Neural progenitor cell (in vitro differentiated cells): ENCODE data around the gene NOXA1. TPM values are rescaled to one million over a fixed set of nuclear protein-coding genes. Genes with fewer than 3 reads are reported as not detected.

ENCODE experiments used
- DNase-seq: peaks from one replicate; pipeline ENCODE4 v3.0.0-alpha.2; 2016; ENCODE audit warnings: low spot score
- H2AFZ ChIP-seq: fragments of 200-600 bp; sonication (generic); replicated peaks from 2 replicates; pipeline ENCODE4 v1.6.1; 2016; ENCODE audit warnings: antibody characterized with exemption
- H3F3A ChIP-seq: fragments of 200-600 bp; sonication (generic); 2 replicates; pipeline ENCODE4 v1.6.1; 2016; ENCODE audit warnings: antibody characterized with exemption, low read depth
- H3K27ac ChIP-seq: fragments of 200-600 bp; sonication (generic); 2 replicates; pipeline ENCODE4 v1.5.1; 2016; ENCODE audit warnings: mild to moderate bottlenecking
- H3K27me3 ChIP-seq: fragments of 200-600 bp; sonication (generic); 2 replicates; pipeline ENCODE4 v1.6.1; 2016; ENCODE audit warnings: mild to moderate bottlenecking, moderate library complexity
- H3K36me3 ChIP-seq: fragments of 200-600 bp; sonication (generic); 2 replicates; pipeline ENCODE4 v1.5.1; 2016
- H3K4me1 ChIP-seq: fragments of 200-600 bp; sonication (generic); 2 replicates; pipeline ENCODE4 v1.6.1; 2016; ENCODE audit warnings: mixed run types
- H3K4me2 ChIP-seq: fragments of 200-600 bp; sonication (generic); 2 replicates; pipeline ENCODE4 v1.6.1; 2016
- H3K4me3 ChIP-seq: fragments of 200-600 bp; sonication (generic); 2 replicates; pipeline ENCODE4 v1.5.1; 2016
- H3K79me2 ChIP-seq: fragments of 200-600 bp; sonication (generic); 2 replicates; pipeline ENCODE4 v1.6.1; 2016; ENCODE audit warnings: low read depth
- H3K9ac ChIP-seq: fragments of 200-600 bp; sonication (generic); 2 replicates; pipeline ENCODE4 v1.6.1; 2016
- H3K9me3 ChIP-seq: fragments of 200-600 bp; sonication (generic); 2 replicates; pipeline ENCODE4 v1.5.1; 2016; ENCODE audit warnings: low read depth
- H4K20me1 ChIP-seq: fragments of 200-600 bp; sonication (generic); 2 replicates; pipeline ENCODE4 v1.6.1; 2016; ENCODE audit warnings: low read depth
- H3K27ac Mint-ChIP-seq: 3 replicates; pipeline ENCODE4 v1.8.0; 2021; ENCODE audit warnings: mixed read lengths
- H3K27me3 Mint-ChIP-seq: 2 replicates; pipeline ENCODE4 v1.8.0; 2022; ENCODE audit warnings: low read depth, mild to moderate bottlenecking, inconsistent platforms, moderate library complexity, mixed read lengths; ENCODE audit not compliant: insufficient read depth
- H3K36me3 Mint-ChIP-seq: 3 replicates; pipeline ENCODE4 v1.8.0; 2021; ENCODE audit warnings: mixed read lengths
- H3K4me1 Mint-ChIP-seq: 3 replicates; pipeline ENCODE4 v1.8.0; 2021; ENCODE audit warnings: mixed read lengths
- H3K4me3 Mint-ChIP-seq: 3 replicates; pipeline ENCODE4 v1.8.0; 2021; ENCODE audit warnings: mild to moderate bottlenecking, moderate library complexity, mixed read lengths
- H3K9me3 Mint-ChIP-seq: 3 replicates; pipeline ENCODE4 v1.8.0; 2020; ENCODE audit warnings: mixed read lengths
- EZH2 ChIP-seq: fragments of 200-600 bp; sonication (generic); IDR thresholded peaks from 2 replicates; pipeline ENCODE4 v1.6.1; 2017; ENCODE audit warnings: antibody characterized with exemption, mild to moderate bottlenecking, moderate library complexity
- EZH2phosphoT487 ChIP-seq: fragments of 200-600 bp; sonication (generic); IDR thresholded peaks from 2 replicates; pipeline ENCODE4 v1.6.1; 2017; ENCODE audit warnings: antibody characterized with exemption
- total RNA-seq: library from RNA; depleted of rRNA; stranded (reverse); fragments of >200 nt; gene quantifications from 2 replicates; pipeline ENCODE4 v1.2.3, GENCODE V29; 2015; ENCODE audit warnings: low replicate concordance
- TF ChIP-seq, protein P1 (sequence below): fragments of 200-600 bp; sonication (generic); IDR thresholded peaks from 2 replicates; pipeline ENCODE4 v1.5.1; 2017; ENCODE audit warnings: antibody characterized with exemption, mild to moderate bottlenecking

Gene NOXA1
- total RNA-seq, 1 donor from 2014 or later, result 0.39 TPM

DNA sequence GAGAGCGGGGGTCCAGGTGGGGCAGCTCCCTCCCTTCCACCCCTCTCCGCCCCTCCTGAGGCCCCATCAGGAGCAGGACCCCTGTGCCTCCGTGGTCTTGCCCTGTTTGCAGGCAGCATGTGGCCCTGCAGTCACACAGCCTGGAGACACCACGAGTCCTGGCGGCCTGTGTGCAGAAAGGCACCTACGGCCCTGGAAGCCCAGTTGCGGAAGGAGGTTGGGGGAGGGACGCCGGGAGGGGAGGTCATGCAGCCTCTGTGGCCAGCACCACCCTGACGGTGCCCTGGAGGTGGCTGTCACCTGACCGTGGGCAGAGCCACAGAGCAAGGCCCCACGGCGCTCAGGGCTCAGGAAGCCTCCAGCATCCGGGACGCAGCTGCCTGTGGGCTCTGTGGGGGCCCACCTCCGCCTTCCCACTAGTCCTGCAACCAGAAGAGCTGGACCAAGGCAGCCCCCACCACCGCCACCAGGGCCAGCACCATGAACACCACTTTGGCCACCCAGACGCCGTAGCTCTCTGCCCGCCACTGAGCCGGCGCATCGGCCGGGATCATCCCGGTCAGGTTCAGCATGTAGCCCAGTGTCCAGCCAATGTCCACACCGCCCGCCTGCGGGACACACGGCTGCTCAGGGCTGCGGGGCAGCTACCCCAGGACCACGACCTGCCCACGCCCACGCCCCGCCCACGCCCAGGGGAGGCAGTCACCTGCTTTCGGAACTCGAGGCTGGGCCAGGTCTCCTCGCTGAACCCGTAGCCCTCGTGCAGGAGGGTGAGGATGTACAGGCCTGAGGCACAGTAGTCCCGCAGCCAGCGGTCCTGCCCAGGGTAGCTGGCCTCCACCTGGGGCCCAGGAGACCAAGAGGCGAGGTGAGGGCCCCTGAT is 11.5 kb downstream of the NOXA1 start:
- no peaks in the 10 kb centered on the region for H3K9me3 ChIP-seq
- H3K4me1 ChIP-seq, result no peaks in the 10 kb centered on the region
- Mint-ChIP-seq H3K4me3 (no peak overlapping the region), H3K27me3 (no peaks in the 10 kb centered on the region), H3K36me3 (no peaks in the 10 kb centered on the region), H3K4me1 (no peaks in the 10 kb centered on the region), H3K9me3 (no peaks in the 10 kb centered on the region), H3K27ac (no peak overlapping the region)
- H3K4me3 ChIP-seq, result no peak overlapping the region
- no peak overlapping the region for H2AFZ ChIP-seq
- H3K27ac ChIP-seq, result no peak overlapping the region
- no peak overlapping the region for H3K9ac ChIP-seq
- no peaks in the 10 kb centered on the region for H3K79me2 ChIP-seq
- no peak for DNase-seq
- H3K27me3 ChIP-seq, result no peaks in the 10 kb centered on the region
- H4K20me1 ChIP-seq, result no peaks in the 10 kb centered on the region
- TF ChIP-seq EZH2 (no peak), EZH2phosphoT487 (no peak)
- TF ChIP-seq, protein P1, sequence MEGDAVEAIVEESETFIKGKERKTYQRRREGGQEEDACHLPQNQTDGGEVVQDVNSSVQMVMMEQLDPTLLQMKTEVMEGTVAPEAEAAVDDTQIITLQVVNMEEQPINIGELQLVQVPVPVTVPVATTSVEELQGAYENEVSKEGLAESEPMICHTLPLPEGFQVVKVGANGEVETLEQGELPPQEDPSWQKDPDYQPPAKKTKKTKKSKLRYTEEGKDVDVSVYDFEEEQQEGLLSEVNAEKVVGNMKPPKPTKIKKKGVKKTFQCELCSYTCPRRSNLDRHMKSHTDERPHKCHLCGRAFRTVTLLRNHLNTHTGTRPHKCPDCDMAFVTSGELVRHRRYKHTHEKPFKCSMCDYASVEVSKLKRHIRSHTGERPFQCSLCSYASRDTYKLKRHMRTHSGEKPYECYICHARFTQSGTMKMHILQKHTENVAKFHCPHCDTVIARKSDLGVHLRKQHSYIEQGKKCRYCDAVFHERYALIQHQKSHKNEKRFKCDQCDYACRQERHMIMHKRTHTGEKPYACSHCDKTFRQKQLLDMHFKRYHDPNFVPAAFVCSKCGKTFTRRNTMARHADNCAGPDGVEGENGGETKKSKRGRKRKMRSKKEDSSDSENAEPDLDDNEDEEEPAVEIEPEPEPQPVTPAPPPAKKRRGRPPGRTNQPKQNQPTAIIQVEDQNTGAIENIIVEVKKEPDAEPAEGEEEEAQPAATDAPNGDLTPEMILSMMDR, result no peak
- H3K36me3 ChIP-seq, result no peaks in the 10 kb centered on the region
- H3F3A ChIP-seq, result no peaks in the 10 kb centered on the region
- H3K4me2 ChIP-seq, result no peak overlapping the region

DNA sequence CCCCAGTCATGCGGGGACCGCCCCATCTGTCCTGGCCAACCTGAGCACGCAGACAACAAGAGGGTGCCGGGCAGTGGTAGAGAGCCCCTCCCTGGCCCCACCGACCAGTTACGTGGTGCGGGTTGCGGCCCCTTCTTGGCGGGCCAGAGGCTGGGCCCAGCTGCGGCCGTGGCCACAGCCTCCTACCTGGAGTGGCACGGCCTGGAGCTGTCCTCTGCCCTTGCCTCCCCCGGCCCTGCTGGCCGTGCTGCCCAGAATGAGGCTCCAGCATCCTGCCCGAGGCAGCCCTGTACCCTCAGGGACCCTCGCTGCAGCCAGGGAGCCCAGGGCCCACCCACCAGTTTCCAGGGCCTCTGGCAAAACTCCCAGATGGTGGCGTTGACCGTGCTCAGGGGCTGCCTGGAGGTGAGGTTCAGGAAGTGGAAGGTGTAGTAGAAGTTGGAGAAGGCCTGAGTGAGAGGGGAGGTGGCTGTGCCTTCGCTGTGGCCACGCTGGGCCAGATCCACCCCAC is 12.2 kb downstream of the NOXA1 start:
- Histone ChIP-seq H2AFZ (no peak overlapping the region), H3K9me3 (no peaks in the 10 kb centered on the region), H3K27ac (no peak overlapping the region), H3F3A (no peaks in the 10 kb centered on the region), H4K20me1 (no peaks in the 10 kb centered on the region), H3K4me1 (no peaks in the 10 kb centered on the region), H3K9ac (no peak overlapping the region), H3K79me2 (no peaks in the 10 kb centered on the region), H3K4me2 (no peak overlapping the region), H3K36me3 (no peaks in the 10 kb centered on the region), H3K27me3 (no peaks in the 10 kb centered on the region), H3K4me3 (no peak overlapping the region)
- DNase-seq, result no peak
- Mint-ChIP-seq H3K4me3 (no peak overlapping the region), H3K36me3 (no peaks in the 10 kb centered on the region), H3K27me3 (no peaks in the 10 kb centered on the region), H3K27ac (no peak overlapping the region), H3K4me1 (no peaks in the 10 kb centered on the region), H3K9me3 (no peaks in the 10 kb centered on the region)
- TF ChIP-seq EZH2 (no peak), EZH2phosphoT487 (no peak)
- TF ChIP-seq, protein P1, result no peak

DNA sequence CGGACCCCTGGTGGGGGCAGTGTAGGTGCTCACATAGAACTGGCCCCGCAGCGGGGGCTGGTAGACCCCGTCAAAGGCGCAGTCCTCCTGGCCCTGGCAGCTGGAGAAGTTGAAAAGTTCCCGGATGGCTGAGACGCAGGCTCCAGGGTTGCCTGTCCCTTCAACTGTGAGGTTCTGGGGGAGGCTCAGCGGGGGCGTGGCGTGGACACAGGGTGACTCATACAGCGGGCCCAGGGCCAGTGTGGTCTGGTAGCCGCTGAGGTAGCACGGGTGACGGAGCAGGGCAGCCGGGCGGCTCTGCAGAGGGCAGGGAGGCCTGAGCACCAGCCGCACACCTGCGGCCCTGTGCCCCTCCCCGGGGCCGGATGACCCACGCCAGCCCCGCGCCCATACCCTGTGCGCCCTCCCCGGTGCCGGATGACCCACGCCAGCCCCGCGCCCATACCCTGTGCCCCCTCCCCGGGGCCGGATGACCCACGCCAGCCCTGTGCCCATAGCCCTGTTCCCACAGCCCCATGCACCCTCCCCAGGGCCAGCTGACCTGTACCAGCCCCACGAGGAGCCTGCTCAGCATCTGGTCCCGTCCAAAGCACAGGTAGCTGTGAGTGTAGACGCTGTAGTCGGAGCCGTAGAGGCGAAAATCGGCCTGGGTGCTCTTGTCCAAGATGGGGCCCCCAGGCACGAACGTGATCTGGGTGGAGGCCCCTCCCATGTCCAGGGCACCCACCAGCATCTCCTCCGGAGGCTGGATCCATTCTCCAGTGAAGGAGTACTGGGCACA is 13.0 kb downstream of the NOXA1 start:
- H3K4me2 ChIP-seq, result no peak overlapping the region
- peaks cover under 1% of the 10 kb centered on the region for H3K27me3 ChIP-seq
- H3K9me3 ChIP-seq, result no peaks in the 10 kb centered on the region
- H3K36me3 ChIP-seq, result no peaks in the 10 kb centered on the region
- Mint-ChIP-seq H3K27ac (no peak overlapping the region), H3K27me3 (no peaks in the 10 kb centered on the region), H3K9me3 (no peaks in the 10 kb centered on the region), H3K4me1 (no peaks in the 10 kb centered on the region), H3K36me3 (no peaks in the 10 kb centered on the region), H3K4me3 (no peak overlapping the region)
- H2AFZ ChIP-seq, result no peak overlapping the region
- H3K79me2 ChIP-seq, result no peaks in the 10 kb centered on the region
- no peak for DNase-seq
- no peaks in the 10 kb centered on the region for H3F3A ChIP-seq
- H3K4me3 ChIP-seq, result no peak overlapping the region
- TF ChIP-seq EZH2phosphoT487, result no peak
- TF ChIP-seq EZH2, result no peak
- TF ChIP-seq, protein P1, result no peak
- no peaks in the 10 kb centered on the region for H3K4me1 ChIP-seq
- H4K20me1 ChIP-seq, result no peaks in the 10 kb centered on the region
- no peak overlapping the region for H3K9ac ChIP-seq
- no peak overlapping the region for H3K27ac ChIP-seq
